ENCODE measurements around the gene CDO1.
A peak's percentile ranks its signal among the peaks of the same experiment; 100 is the strongest.

Gene CDO1

GRCh38 chr5:115854139-115854538 lies 37.7 kb upstream of the CDO1 start:
- no peak for DNase-seq (ENCODE audit: extremely low read depth, low read depth)
- no peak for TF ChIP-seq CTCF (IDR thresholded peaks at IDR 0.05; ENCODE audit: low read depth, low read length, missing control alignments)
- no peak overlapping the region for H3K4me3 ChIP-seq (replicated peaks; ENCODE audit: low read depth, low read length)

GRCh38 chr5:115850744-115851416 lies 34.4 kb upstream of the CDO1 start:
- no peak for DNase-seq (ENCODE audit: extremely low read depth, low read depth)
- no peak overlapping the region for H3K4me3 ChIP-seq (replicated peaks; ENCODE audit: low read depth, low read length)
- TF ChIP-seq CTCF (IDR thresholded peaks at IDR 0.05; ENCODE audit: low read depth, low read length, missing control alignments): no peak

GRCh38 chr5:115849258-115849798 lies 32.9 kb upstream of the CDO1 start:
- H3K4me3 ChIP-seq (replicated peaks; ENCODE audit: low read depth, low read length): no peak overlapping the region
- DNase-seq (ENCODE audit: extremely low read depth, low read depth): no peak
- no peak for TF ChIP-seq CTCF (IDR thresholded peaks at IDR 0.05; ENCODE audit: low read depth, low read length, missing control alignments)

- no peak for TF ChIP-seq CTCF (IDR thresholded peaks at IDR 0.05; ENCODE audit: low read depth, low read length, missing control alignments)
- DNase-seq (ENCODE audit: extremely low read depth, low read depth): no peak
- H3K4me3 ChIP-seq (replicated peaks; ENCODE audit: low read depth, low read length): no peak overlapping the region
These were observed 30.8 kb upstream of the CDO1 start for GRCh38 chr5:115847290-115847689.

GRCh38 chr5:115844321-115844817 lies 27.9 kb upstream of the CDO1 start:
- no peak overlapping the region for H3K4me3 ChIP-seq (replicated peaks; ENCODE audit: low read depth, low read length)
- no peak for TF ChIP-seq CTCF (IDR thresholded peaks at IDR 0.05; ENCODE audit: low read depth, low read length, missing control alignments)
- DNase-seq (ENCODE audit: extremely low read depth, low read depth): no peak

- no peak for DNase-seq (ENCODE audit: extremely low read depth, low read depth)
- peak overlapping the region; percentile 69 for H3K4me3 ChIP-seq (replicated peaks; ENCODE audit: low read depth, low read length)
- TF ChIP-seq CTCF (IDR thresholded peaks at IDR 0.05; ENCODE audit: low read depth, low read length, missing control alignments): no peak
These were observed 27.1 kb upstream of the CDO1 start for GRCh38 chr5:115843444-115844130.
